ENCODE measurements around the gene APLN. TPM values are rescaled to one million over a fixed set of nuclear protein-coding genes. Genes with fewer than 3 reads are reported as not detected.

The APLN gene
- total RNA-seq, 1 donor = 0.72 TPM

DNA sequence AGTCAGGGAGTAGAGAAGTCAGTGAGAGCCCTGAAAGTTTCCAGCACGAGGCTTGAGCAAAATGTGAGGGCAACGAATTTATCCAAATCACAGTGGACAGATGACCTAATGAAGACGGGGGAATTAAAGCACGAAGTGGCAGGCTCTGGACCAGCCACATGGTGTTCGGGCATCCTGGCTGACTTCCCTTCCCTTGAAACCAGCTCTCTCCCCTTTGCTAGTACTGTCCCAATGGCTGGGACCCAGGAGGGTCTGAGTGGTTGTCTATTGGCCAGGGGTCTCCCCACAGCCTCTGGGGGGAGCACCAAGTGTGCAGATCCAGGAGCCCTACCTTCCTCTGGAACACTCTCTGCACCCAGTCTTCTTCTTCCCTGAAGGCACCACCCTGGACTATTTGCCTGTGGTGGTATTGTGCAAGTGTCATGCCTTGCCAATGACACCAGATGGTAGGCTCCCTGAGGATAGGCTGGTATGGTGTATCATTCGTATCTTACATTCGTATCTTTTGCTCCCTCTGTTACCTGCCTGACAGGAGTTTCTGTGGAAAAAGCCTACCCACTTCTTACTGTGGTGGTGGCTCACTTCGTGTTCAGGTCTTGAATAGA lies 2.1 kb downstream of the APLN start:
- TF ChIP-seq, protein P1, sequence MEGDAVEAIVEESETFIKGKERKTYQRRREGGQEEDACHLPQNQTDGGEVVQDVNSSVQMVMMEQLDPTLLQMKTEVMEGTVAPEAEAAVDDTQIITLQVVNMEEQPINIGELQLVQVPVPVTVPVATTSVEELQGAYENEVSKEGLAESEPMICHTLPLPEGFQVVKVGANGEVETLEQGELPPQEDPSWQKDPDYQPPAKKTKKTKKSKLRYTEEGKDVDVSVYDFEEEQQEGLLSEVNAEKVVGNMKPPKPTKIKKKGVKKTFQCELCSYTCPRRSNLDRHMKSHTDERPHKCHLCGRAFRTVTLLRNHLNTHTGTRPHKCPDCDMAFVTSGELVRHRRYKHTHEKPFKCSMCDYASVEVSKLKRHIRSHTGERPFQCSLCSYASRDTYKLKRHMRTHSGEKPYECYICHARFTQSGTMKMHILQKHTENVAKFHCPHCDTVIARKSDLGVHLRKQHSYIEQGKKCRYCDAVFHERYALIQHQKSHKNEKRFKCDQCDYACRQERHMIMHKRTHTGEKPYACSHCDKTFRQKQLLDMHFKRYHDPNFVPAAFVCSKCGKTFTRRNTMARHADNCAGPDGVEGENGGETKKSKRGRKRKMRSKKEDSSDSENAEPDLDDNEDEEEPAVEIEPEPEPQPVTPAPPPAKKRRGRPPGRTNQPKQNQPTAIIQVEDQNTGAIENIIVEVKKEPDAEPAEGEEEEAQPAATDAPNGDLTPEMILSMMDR (IDR thresholded peaks at IDR 0.05; ENCODE audit: extremely low read depth, low read depth, low read length) = no peak
- no peak overlapping the region for H3K27ac ChIP-seq (ENCODE audit: low read depth, low read length)
- H3K27me3 ChIP-seq (ENCODE audit: insufficient read depth, low read length) = peaks cover 3% of the 10 kb centered on the region
- DNase-seq (ENCODE audit: insufficient read length, low spot score, missing footprints) = no peak
- no peak overlapping the region for H2AFZ ChIP-seq (ENCODE audit: low read length)
- no peaks in the 10 kb centered on the region for H3K79me2 ChIP-seq (ENCODE audit: insufficient read depth, low read length)
- no peak overlapping the region for H3K4me2 ChIP-seq (ENCODE audit: insufficient read depth, low read length)
- no peaks in the 10 kb centered on the region for H4K20me1 ChIP-seq (ENCODE audit: insufficient read depth, low read length)
- H3K4me3 ChIP-seq (ENCODE audit: insufficient read depth, low read length) = no peak overlapping the region
- H3K4me1 ChIP-seq (ENCODE audit: insufficient read depth, low read length) = no peaks in the 10 kb centered on the region
- no peaks in the 10 kb centered on the region for H3K36me3 ChIP-seq (ENCODE audit: insufficient read depth, low read length)
- no peaks in the 10 kb centered on the region for H3K9me3 ChIP-seq (ENCODE audit: low read depth, low read length)

GRCh38 chrX:129651756-129652564 lies 2.8 kb downstream of the APLN start:
- Histone ChIP-seq H3K27me3 (ENCODE audit: insufficient read depth, low read length) (peaks cover 3% of the 10 kb centered on the region), H3K27ac (ENCODE audit: low read depth, low read length) (no peak overlapping the region), H4K20me1 (ENCODE audit: insufficient read depth, low read length) (no peaks in the 10 kb centered on the region), H3K4me1 (ENCODE audit: insufficient read depth, low read length) (no peaks in the 10 kb centered on the region), H3K36me3 (ENCODE audit: insufficient read depth, low read length) (no peaks in the 10 kb centered on the region), H2AFZ (ENCODE audit: low read length) (no peak overlapping the region), H3K9me3 (ENCODE audit: low read depth, low read length) (no peaks in the 10 kb centered on the region), H3K4me3 (ENCODE audit: insufficient read depth, low read length) (no peak overlapping the region), H3K4me2 (ENCODE audit: insufficient read depth, low read length) (no peak overlapping the region), H3K79me2 (ENCODE audit: insufficient read depth, low read length) (no peaks in the 10 kb centered on the region)
- no peak for DNase-seq (ENCODE audit: insufficient read length, low spot score, missing footprints)
- TF ChIP-seq, protein P1 (IDR thresholded peaks at IDR 0.05; ENCODE audit: extremely low read depth, low read depth, low read length) = no peak

- Histone ChIP-seq H3K79me2 (ENCODE audit: insufficient read depth, low read length) (no peaks in the 10 kb centered on the region), H2AFZ (ENCODE audit: low read length) (no peak overlapping the region), H3K36me3 (ENCODE audit: insufficient read depth, low read length) (no peaks in the 10 kb centered on the region), H3K27ac (ENCODE audit: low read depth, low read length) (no peak overlapping the region), H3K4me3 (ENCODE audit: insufficient read depth, low read length) (no peak overlapping the region), H3K9me3 (ENCODE audit: low read depth, low read length) (no peaks in the 10 kb centered on the region), H4K20me1 (ENCODE audit: insufficient read depth, low read length) (no peaks in the 10 kb centered on the region), H3K27me3 (ENCODE audit: insufficient read depth, low read length) (peaks cover 3% of the 10 kb centered on the region), H3K4me2 (ENCODE audit: insufficient read depth, low read length) (no peak overlapping the region), H3K4me1 (ENCODE audit: insufficient read depth, low read length) (no peaks in the 10 kb centered on the region)
- TF ChIP-seq, protein P1 (IDR thresholded peaks at IDR 0.05; ENCODE audit: extremely low read depth, low read depth, low read length) = no peak
- peak; percentile 61 for DNase-seq (ENCODE audit: insufficient read length, low spot score, missing footprints)
Observed at GRCh38 chrX:129650821-129651510, 3.8 kb downstream of the APLN start.
